ENCODE results near the gene MT1G. TPM values are rescaled to one million over a fixed set of nuclear protein-coding genes. Genes with fewer than 3 reads are reported as not detected.
"Not testable (repeated sequence)": the region's sequence is repeated elsewhere in the genome, so short reads cannot be mapped to it uniquely, and the experiment has no call there.

Gene MT1G
- total RNA-seq, 1 donor from 2014 or later = not detected

- not testable (repeated sequence) for H3K27me3 ChIP-seq (ENCODE audit: control insufficient read depth in 3 of 3, insufficient read depth in 3 of 3, low read length in 3 of 3); H3K27ac ChIP-seq (ENCODE audit: low read depth, low read length); H3K9ac ChIP-seq (ENCODE audit: low read depth in 1 of 3, low read length in 3 of 3); H3K36me3 ChIP-seq (ENCODE audit: control insufficient read depth in 3 of 3, insufficient read depth in 3 of 3, low read length in 3 of 3); H3K9me3 ChIP-seq (ENCODE audit: control insufficient read depth in 3 of 3, low read length in 3 of 3); H3K4me3 ChIP-seq (ENCODE audit: low read length in 3 of 3)
- peaks cover 15 to 31% (median 26%) of the 10 kb centered on the region in 3 donors for H3K4me1 ChIP-seq (ENCODE audit: control insufficient read depth in 3 of 3, insufficient read depth in 3 of 3, low read length in 3 of 3)
Observed at GRCh38 chr16:56623184-56623583, 44.7 kb downstream of the MT1G start.

DNA sequence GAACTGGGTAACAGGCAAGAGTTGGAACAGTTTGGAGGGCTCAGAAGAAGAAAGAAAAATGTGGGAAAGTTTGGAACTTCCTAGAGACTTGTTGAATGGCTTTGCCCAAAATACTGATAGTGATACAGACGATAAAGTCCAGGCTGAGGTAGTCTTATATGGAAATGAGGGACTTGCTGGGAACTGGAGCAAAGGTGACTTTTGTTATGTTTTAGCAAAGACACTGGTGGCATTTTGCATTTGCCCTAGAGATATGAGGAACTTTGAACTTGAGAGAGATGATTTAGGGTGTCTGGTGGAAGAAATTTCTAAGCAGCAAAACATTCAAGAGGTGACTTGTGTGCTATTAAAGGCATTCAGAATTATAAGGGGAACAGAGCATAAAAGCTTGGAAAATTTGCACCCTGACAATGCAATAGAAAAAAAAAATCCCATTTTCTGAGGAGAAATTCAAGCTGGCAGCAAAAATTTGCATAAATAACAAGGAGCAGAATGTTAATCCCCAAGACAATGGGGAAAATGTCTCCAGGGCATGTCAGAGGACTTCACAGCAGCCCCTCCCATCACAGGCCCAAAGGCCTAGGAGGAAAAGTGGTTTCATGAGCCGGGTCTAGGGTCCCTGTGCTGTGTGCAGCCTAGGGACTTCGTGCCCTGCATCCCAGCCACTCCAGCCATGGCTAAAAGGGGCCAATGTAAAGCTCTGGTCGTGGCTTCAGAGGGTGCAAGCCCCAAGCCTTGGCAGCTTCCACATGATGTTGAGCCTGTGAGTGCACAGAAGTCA, 46.0 kb downstream of the MT1G start:
- H3K4me3 ChIP-seq (ENCODE audit: low read length in 3 of 3); H3K27ac ChIP-seq (ENCODE audit: low read depth, low read length); H3K9me3 ChIP-seq (ENCODE audit: control insufficient read depth in 3 of 3, low read length in 3 of 3); H3K27me3 ChIP-seq (ENCODE audit: control insufficient read depth in 3 of 3, insufficient read depth in 3 of 3, low read length in 3 of 3); H3K36me3 ChIP-seq (ENCODE audit: control insufficient read depth in 3 of 3, insufficient read depth in 3 of 3, low read length in 3 of 3); H3K9ac ChIP-seq (ENCODE audit: low read depth in 1 of 3, low read length in 3 of 3): not testable (repeated sequence)
- peaks cover 18 to 39% (median 32%) of the 10 kb centered on the region in 3 donors for H3K4me1 ChIP-seq (ENCODE audit: control insufficient read depth in 3 of 3, insufficient read depth in 3 of 3, low read length in 3 of 3)

DNA sequence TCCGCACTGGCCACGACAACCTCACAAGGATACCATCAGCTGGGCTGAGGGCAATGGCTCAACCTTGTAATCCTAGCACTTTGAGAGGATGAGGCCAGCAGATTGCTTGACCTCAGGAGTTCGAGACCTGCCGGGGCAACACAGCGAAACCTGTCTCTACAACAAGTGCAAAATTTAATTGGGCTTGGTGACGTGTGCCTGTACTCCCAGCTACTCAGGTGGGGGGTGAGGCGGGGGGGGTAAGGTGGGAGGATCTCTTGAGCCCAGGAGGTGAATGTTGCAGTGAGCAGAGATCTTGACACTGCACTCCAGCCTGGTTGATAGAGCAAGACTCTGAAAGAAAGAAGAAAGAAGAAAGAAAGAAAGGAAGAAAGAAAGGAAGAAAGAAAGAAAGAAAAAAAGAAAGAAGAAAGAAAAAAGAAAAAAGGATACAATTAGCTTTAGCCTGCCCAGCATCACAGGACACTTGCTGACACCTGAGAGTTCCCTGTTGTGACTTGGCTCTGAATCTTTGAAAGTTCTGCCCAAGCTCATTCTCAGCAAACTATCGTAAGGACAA, 47.4 kb downstream of the MT1G start:
- H3K9me3 ChIP-seq (ENCODE audit: control insufficient read depth in 3 of 3, low read length in 3 of 3) = no peaks in the 10 kb centered on the region
- H3K27ac ChIP-seq (ENCODE audit: low read depth, low read length) = no peak overlapping the region
- no peaks in the 10 kb centered on the region for H3K36me3 ChIP-seq (ENCODE audit: control insufficient read depth in 3 of 3, insufficient read depth in 3 of 3, low read length in 3 of 3)
- no peak overlapping the region for H3K4me3 ChIP-seq (ENCODE audit: low read length in 3 of 3)
- no peak overlapping the region for H3K9ac ChIP-seq (ENCODE audit: low read depth in 1 of 3, low read length in 3 of 3)
- peaks cover 11 to 28% (median 21%) of the 10 kb centered on the region in 3 donors for H3K4me1 ChIP-seq (ENCODE audit: control insufficient read depth in 3 of 3, insufficient read depth in 3 of 3, low read length in 3 of 3)
- no peaks in the 10 kb centered on the region for H3K27me3 ChIP-seq (ENCODE audit: control insufficient read depth in 3 of 3, insufficient read depth in 3 of 3, low read length in 3 of 3)

DNA sequence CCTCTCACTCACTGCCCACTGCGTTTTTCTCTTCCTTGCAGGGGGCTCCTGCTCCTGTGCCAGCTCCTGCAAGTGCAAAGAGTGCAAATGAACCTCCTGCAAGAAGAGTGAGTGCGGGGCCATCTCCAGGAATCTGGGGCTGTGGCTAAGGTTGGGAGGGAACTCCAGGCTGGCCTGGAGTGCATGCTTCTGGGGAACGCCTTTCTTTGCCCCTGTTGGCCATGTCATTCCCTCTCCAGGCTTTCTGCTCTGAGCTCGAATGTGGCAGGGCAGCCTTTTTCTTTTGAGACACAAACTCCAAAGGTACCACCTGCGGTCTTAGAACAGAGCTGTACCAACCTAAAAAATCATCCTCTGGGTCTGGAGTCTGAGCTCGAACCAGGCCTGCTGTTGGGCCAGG, 49.7 kb downstream of the MT1G start:
- H3K4me3 ChIP-seq (ENCODE audit: low read length in 3 of 3) = no peak overlapping the region
- no peaks in the 10 kb centered on the region for H3K9me3 ChIP-seq (ENCODE audit: control insufficient read depth in 3 of 3, low read length in 3 of 3)
- H3K36me3 ChIP-seq (ENCODE audit: control insufficient read depth in 3 of 3, insufficient read depth in 3 of 3, low read length in 3 of 3) = no peaks in the 10 kb centered on the region
- H3K9ac ChIP-seq (ENCODE audit: low read depth in 1 of 3, low read length in 3 of 3) = peak overlapping the region in 1 of 3 donors; percentile 83
- peaks cover 11 to 21% (median 16%) of the 10 kb centered on the region in 3 donors for H3K4me1 ChIP-seq (ENCODE audit: control insufficient read depth in 3 of 3, insufficient read depth in 3 of 3, low read length in 3 of 3)
- H3K27me3 ChIP-seq (ENCODE audit: control insufficient read depth in 3 of 3, insufficient read depth in 3 of 3, low read length in 3 of 3) = no peaks in the 10 kb centered on the region
- peak overlapping the region; percentile 38 for H3K27ac ChIP-seq (ENCODE audit: low read depth, low read length)

DNA sequence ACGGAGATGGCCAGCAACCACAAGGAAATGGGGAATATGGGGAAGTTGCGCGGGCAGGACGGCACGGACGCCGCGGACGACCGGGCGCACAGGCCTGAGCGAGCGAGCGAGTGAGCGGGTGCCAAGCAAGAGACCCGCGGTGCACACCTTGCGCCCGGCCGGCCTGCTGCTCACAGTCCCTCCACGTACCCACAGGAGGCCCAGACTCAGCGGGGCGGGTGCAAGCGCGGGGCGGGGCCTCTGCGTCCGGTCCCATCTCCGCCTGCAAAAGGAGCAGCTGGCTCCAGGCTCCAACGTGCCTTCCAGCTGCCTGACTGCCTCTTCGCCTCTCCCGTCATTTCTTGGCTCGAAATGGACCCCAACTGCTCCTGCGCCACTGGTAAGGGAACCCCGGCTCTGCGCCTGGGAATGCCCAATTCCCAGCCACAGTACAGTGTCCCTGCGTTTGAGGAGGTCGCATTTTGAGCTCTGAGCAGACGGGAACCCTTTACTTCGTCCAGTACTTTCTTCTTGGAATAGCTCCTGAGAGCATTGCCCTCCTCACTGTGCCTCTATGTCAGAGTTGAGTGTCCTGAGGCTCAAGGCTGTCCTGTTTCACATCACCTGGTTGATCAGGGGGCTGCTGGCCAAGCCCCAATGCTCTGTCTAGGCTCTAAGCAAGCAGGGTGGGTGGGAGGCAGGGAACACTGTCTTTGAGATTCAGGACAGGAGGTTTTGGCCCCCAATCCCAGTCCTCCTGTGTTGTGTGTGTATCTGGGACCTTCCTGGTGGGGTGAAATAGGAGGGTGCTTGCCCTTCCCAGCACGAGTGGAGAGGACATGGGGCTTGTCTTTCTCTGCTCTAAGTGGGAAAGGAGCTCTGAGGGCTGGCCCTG, 50.4 kb downstream of the MT1G start:
- Histone ChIP-seq H3K4me3 (ENCODE audit: low read length in 3 of 3) (peak overlapping the region; percentile 66 to 79 (median 68)), H3K36me3 (ENCODE audit: control insufficient read depth in 3 of 3, insufficient read depth in 3 of 3, low read length in 3 of 3) (no peaks in the 10 kb centered on the region), H3K9ac (ENCODE audit: low read depth in 1 of 3, low read length in 3 of 3) (peak overlapping the region; percentile 61 to 83 (median 77)), H3K27me3 (ENCODE audit: control insufficient read depth in 3 of 3, insufficient read depth in 3 of 3, low read length in 3 of 3) (no peaks in the 10 kb centered on the region), H3K4me1 (ENCODE audit: control insufficient read depth in 3 of 3, insufficient read depth in 3 of 3, low read length in 3 of 3) (peaks cover 11 to 21% (median 16%) of the 10 kb centered on the region in 3 donors), H3K9me3 (ENCODE audit: control insufficient read depth in 3 of 3, low read length in 3 of 3) (no peaks in the 10 kb centered on the region), H3K27ac (ENCODE audit: low read depth, low read length) (peak overlapping the region; percentile 38)

Other genes with a start within 250 kb of the MT1G start
- gene AMFR, start 242.5 kb downstream of the MT1G start, total RNA-seq = 130 TPM
- 54.8 TPM for gene NUDT21, start 216.7 kb downstream of the MT1G start, total RNA-seq
- 21.4 TPM for gene OGFOD1, start 216.5 kb downstream of the MT1G start, total RNA-seq
- 86.1 TPM for gene BBS2, start 148.0 kb downstream of the MT1G start, total RNA-seq
- gene MT4, start 103.0 kb downstream of the MT1G start, total RNA-seq = not detected
- gene MT3, start 78.5 kb downstream of the MT1G start, total RNA-seq = 1.0 TPM
- gene MT2A, start 59.5 kb downstream of the MT1G start, total RNA-seq = 2.1 TPM
- 18.8 TPM for gene MT1E, start 42.3 kb downstream of the MT1G start, total RNA-seq
- 2.1 TPM for gene MT1M, start 35.4 kb downstream of the MT1G start, total RNA-seq
- not detected for gene MT1A, start 29.4 kb downstream of the MT1G start, total RNA-seq
- gene MT1B, start 16.2 kb downstream of the MT1G start, total RNA-seq = not detected
- not detected for gene MT1F, start 10.1 kb downstream of the MT1G start, total RNA-seq
- gene MT1H, start 1.7 kb upstream of the MT1G start, total RNA-seq = not detected
- gene MT1X, start 14.4 kb upstream of the MT1G start, total RNA-seq = 11.5 TPM
- 54.8 TPM for gene NUP93, start 62.1 kb upstream of the MT1G start, total RNA-seq
- gene SLC12A3, start 197.1 kb upstream of the MT1G start, total RNA-seq = not detected